Activated T-helper 17 cell treated with anti-CD3 and anti-CD28 coated beads, Interleukin-2, amount 50 U/mL, for 72 hours (primary cell): ENCODE data around the gene MFAP2. TPM values are rescaled to one million over a fixed set of nuclear protein-coding genes. Genes with fewer than 3 reads are reported as not detected.

ENCODE experiments used
- ATAC-seq: fragments of 150-1000 bp; cut with Tn5 transposase; replicated peaks from 2 replicates; pipeline ENCODE4 v1.10.0; 2021; ENCODE audit warnings: mild to moderate bottlenecking, moderate library complexity
- H3K27ac Mint-ChIP-seq: one replicate; pipeline ENCODE4 v1.8.0; 2022; ENCODE audit warnings: mixed read lengths
- H3K27me3 Mint-ChIP-seq: one replicate; pipeline ENCODE4 v1.8.0; 2022; ENCODE audit warnings: mixed read lengths
- H3K36me3 Mint-ChIP-seq: one replicate; pipeline ENCODE4 v1.8.0; 2022; ENCODE audit warnings: low read depth, mild to moderate bottlenecking, mixed read lengths
- H3K4me1 Mint-ChIP-seq: one replicate; pipeline ENCODE4 v1.8.0; 2022; ENCODE audit warnings: mixed read lengths
- H3K4me3 Mint-ChIP-seq: one replicate; pipeline ENCODE4 v1.8.0; 2022; ENCODE audit warnings: mild to moderate bottlenecking, mixed read lengths
- H3K9me3 Mint-ChIP-seq: one replicate; pipeline ENCODE4 v1.8.0; 2022; ENCODE audit warnings: mixed read lengths
- total RNA-seq, 2 donors: library from RNA; stranded (reverse); gene quantifications; one replicate each; pipeline ENCODE4 v1.2.3, GENCODE V29; 2022

The MFAP2 gene
- total RNA-seq, 2 donors from 2014 or later = not detected

- H3K9me3 Mint-ChIP-seq = no peaks in the 10 kb centered on the region
- no peak overlapping the region for H3K4me3 Mint-ChIP-seq
- no peaks in the 10 kb centered on the region for H3K27me3 Mint-ChIP-seq
- H3K4me1 Mint-ChIP-seq = peaks cover 21% of the 10 kb centered on the region
- no peak overlapping the region for H3K27ac Mint-ChIP-seq
- peaks cover 11% of the 10 kb centered on the region for H3K36me3 Mint-ChIP-seq
- no peak for ATAC-seq
Observed at GRCh38 chr1:16926491-16927073, 53.8 kb downstream of the MFAP2 start.

DNA sequence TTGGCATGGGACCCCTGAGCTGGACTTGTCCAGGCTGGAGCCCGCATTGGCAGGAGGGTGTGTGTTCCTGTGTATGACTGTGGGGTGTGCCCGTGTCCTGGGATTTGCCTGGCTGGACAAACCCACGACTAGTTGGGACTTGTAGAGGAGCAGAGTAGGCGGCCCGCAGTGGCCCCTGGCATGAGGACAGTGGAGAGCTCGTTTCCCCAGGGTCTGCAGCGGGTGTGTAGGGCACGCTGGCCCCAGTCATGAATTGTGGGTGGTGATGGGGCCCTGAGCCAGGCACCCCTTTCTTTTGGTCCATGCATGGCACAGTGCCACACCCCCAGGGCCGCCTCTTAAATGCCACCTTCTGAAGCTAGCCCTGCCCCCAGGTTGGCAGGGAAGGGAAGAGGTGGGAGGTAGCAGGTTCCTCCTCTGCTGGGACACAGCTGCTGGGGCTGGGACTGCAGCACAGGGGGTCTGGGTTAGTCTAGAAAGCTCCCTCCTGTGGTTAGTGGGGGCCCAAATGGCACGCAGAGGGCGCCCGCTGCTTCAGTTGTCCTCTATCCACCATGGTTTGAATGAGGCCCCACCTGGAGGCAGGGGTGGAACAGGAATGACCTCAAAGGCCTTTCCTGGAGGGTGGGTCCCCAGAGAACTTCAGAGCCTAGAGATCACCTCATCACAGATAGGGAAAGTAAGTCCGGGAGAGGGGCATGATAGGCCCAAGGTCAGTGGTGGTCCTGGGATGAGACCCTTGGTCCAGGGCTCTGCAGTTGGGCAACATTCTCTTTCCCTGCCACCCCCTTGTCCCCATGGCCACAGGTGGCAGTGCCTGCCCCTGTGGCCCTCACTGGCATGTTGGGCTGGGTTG is 54.6 kb downstream of the MFAP2 start:
- no peak for ATAC-seq
- H3K9me3 Mint-ChIP-seq = no peaks in the 10 kb centered on the region
- peak overlapping the region; percentile 49 for H3K27ac Mint-ChIP-seq
- no peak overlapping the region for H3K4me3 Mint-ChIP-seq
- H3K4me1 Mint-ChIP-seq = peaks cover 26% of the 10 kb centered on the region
- H3K27me3 Mint-ChIP-seq = no peaks in the 10 kb centered on the region
- H3K36me3 Mint-ChIP-seq = peaks cover 3% of the 10 kb centered on the region

DNA sequence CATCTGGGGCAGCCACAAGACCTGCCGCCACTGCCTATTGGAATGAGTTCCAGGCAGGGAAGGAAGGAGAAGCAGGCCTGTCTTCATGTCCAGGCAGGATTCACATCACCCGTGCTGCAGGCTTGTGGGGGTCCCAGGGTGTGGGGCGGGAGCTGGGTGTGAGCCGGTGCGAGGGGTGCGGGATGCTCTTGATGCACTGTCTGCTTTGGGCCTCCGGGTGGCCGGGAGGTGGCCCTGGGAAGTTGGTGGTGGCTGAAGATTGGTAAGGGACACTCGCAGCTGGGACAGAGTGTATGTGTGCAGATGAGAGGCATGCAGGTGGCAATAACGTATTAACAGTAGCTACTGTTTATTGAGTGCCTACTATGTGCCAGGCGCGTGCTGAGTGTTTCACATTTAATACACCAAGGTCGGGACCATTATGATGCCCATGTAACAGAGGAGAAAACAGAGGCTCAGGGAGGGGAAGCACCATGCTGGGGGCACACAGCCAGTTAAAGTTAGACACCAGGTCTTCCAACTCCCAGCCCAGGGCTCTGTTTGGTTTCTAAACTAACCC is 55.4 kb downstream of the MFAP2 start:
- no peaks in the 10 kb centered on the region for H3K27me3 Mint-ChIP-seq
- H3K9me3 Mint-ChIP-seq = no peaks in the 10 kb centered on the region
- H3K4me1 Mint-ChIP-seq = peaks cover 26% of the 10 kb centered on the region
- H3K36me3 Mint-ChIP-seq = no peaks in the 10 kb centered on the region
- peak overlapping the region; percentile 49 for H3K27ac Mint-ChIP-seq
- no peak overlapping the region for H3K4me3 Mint-ChIP-seq
- ATAC-seq = no peak

Other genes with a start within 250 kb of the MFAP2 start
- gene RNU1-4, start 240.1 kb downstream of the MFAP2 start, total RNA-seq = 1,000 to 10,000 TPM; 1,202 to 2,371 TPM
- 1,000 to 10,000 TPM; 1,202 to 2,371 TPM for gene RNU1-2, start 84.6 kb downstream of the MFAP2 start, total RNA-seq
- gene CROCC, start 58.7 kb downstream of the MFAP2 start, total RNA-seq = 10 to 100 TPM; 21.2 to 24.5 TPM
- 10 to 100 TPM; 24.2 to 51.7 TPM for gene ATP13A2, start 31.3 kb upstream of the MFAP2 start, total RNA-seq
- 100 to 1,000 TPM in 1 of 2 donors, 10 to 100 TPM in 1; 82.9 to 137 TPM for gene SDHB, start 73.4 kb upstream of the MFAP2 start, total RNA-seq
- under 1 TPM; 0.13 to 0.26 TPM for gene PADI2, start 138.8 kb upstream of the MFAP2 start, total RNA-seq
- gene PADI1, start 224.5 kb upstream of the MFAP2 start, total RNA-seq = not detected